ENCODE data around the gene FAM111B. TPM values are rescaled to one million over a fixed set of nuclear protein-coding genes. Genes with fewer than 3 reads are reported as not detected.

Gene FAM111B
- total RNA-seq, 1 experiment from 2014 or later: 23.6 TPM

DNA sequence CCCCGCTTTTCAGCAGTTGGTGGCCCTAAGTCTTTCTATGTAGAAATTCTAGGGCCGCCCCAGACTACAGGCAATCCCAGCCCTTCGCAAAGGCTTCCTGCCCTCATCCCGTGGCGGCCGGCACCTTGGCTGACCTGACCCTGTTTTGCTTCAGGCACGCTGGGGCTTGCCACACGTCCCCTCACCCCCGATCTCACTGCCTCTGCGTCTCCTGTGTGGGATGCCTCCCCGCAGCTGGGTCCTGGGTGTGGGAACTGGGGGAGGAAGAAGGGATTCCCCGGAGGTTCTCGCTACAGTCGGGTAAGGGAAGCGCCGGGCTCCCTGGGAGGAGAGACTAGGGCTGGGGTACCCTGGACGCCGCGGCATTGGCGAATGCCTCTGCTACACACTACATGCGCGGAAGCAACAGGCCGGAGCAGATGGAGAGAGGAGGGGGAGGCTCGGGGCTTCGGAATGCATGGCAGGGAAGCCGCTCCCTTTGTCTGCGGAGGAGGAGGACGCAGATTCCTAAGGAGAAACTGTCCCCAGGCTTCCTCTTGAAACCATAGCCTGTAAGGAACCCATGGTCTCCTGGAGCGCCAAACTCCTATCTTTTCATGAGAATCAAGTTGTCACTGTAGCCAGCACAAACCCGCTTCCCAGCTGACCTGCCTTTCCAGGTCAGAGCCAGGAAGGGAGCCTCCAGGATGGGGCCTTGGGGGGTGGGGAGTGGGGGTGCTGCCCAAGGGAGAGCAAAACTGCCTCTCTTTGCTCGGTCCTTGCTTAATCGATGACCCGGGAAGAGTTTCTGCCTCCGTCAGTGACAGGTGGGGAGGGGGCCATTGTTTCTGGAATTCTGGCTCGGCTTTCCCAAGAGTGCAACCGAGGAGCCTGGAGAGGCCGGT, 66.3 kb downstream of the FAM111B start:
- TF ChIP-seq, protein P1, sequence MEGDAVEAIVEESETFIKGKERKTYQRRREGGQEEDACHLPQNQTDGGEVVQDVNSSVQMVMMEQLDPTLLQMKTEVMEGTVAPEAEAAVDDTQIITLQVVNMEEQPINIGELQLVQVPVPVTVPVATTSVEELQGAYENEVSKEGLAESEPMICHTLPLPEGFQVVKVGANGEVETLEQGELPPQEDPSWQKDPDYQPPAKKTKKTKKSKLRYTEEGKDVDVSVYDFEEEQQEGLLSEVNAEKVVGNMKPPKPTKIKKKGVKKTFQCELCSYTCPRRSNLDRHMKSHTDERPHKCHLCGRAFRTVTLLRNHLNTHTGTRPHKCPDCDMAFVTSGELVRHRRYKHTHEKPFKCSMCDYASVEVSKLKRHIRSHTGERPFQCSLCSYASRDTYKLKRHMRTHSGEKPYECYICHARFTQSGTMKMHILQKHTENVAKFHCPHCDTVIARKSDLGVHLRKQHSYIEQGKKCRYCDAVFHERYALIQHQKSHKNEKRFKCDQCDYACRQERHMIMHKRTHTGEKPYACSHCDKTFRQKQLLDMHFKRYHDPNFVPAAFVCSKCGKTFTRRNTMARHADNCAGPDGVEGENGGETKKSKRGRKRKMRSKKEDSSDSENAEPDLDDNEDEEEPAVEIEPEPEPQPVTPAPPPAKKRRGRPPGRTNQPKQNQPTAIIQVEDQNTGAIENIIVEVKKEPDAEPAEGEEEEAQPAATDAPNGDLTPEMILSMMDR (IDR thresholded peaks at IDR 0.05): no peak
- TF ChIP-seq, protein P2, sequence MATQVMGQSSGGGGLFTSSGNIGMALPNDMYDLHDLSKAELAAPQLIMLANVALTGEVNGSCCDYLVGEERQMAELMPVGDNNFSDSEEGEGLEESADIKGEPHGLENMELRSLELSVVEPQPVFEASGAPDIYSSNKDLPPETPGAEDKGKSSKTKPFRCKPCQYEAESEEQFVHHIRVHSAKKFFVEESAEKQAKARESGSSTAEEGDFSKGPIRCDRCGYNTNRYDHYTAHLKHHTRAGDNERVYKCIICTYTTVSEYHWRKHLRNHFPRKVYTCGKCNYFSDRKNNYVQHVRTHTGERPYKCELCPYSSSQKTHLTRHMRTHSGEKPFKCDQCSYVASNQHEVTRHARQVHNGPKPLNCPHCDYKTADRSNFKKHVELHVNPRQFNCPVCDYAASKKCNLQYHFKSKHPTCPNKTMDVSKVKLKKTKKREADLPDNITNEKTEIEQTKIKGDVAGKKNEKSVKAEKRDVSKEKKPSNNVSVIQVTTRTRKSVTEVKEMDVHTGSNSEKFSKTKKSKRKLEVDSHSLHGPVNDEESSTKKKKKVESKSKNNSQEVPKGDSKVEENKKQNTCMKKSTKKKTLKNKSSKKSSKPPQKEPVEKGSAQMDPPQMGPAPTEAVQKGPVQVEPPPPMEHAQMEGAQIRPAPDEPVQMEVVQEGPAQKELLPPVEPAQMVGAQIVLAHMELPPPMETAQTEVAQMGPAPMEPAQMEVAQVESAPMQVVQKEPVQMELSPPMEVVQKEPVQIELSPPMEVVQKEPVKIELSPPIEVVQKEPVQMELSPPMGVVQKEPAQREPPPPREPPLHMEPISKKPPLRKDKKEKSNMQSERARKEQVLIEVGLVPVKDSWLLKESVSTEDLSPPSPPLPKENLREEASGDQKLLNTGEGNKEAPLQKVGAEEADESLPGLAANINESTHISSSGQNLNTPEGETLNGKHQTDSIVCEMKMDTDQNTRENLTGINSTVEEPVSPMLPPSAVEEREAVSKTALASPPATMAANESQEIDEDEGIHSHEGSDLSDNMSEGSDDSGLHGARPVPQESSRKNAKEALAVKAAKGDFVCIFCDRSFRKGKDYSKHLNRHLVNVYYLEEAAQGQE (IDR thresholded peaks at IDR 0.05; ENCODE audit: insufficient read depth in 1 of 2, low read depth in 2 of 2, low read length in 1 of 2): no peak
- TF ChIP-seq POLR2AphosphoS5 (IDR thresholded peaks at IDR 0.05; ENCODE audit: low read depth, low read length) (no peak), SIN3A (IDR thresholded peaks at IDR 0.05; ENCODE audit: borderline replicate concordance, insufficient read depth, low read depth, low read length) (no peak)
- peaks cover 7% of the 10 kb centered on the region for H3K4me1 ChIP-seq (ENCODE audit: control insufficient read depth, insufficient read depth, low read length)
- intact Hi-C loops (cut with micrococcal nuclease; ENCODE audit: unreplicated experiment) (no loop called here), in situ Hi-C loops (cut with HindIII; ENCODE audit: low pct_unique_long_range_greater_than_20kb, low sequenced_read_pairs) (no loop called here)
- BruUV-seq (replicated peaks): no TSS peak
- H3K36me3 ChIP-seq (ENCODE audit: control insufficient read depth, insufficient read depth, low read length): no peaks in the 10 kb centered on the region
- CTCF ChIA-PET: interaction anchor here (0.7 kb wide), 1 partner anchor 259 kb away, joined by 3 read pairs; no protein-coding TSS in a partner anchor
- H3K27me3 ChIP-seq (ENCODE audit: control insufficient read depth, insufficient read depth, low read length): peaks cover 12% of the 10 kb centered on the region
- no peak for ATAC-seq
- POLR2A ChIA-PET: no interaction called here
- H3K9me3 ChIP-seq (ENCODE audit: control insufficient read depth, insufficient read depth, low read depth, low read length): no peaks in the 10 kb centered on the region
- no peak for DNase-seq (ENCODE audit: low read depth, low spot score)
- H3K4me3 ChIP-seq (ENCODE audit: low read depth in 2 of 2, low read length in 2 of 2): peak overlapping the region; percentile 26 to 43; a peak in 3 of 4 replicates
- H3K27ac ChIP-seq (ENCODE audit: low read length): no peak overlapping the region

DNA sequence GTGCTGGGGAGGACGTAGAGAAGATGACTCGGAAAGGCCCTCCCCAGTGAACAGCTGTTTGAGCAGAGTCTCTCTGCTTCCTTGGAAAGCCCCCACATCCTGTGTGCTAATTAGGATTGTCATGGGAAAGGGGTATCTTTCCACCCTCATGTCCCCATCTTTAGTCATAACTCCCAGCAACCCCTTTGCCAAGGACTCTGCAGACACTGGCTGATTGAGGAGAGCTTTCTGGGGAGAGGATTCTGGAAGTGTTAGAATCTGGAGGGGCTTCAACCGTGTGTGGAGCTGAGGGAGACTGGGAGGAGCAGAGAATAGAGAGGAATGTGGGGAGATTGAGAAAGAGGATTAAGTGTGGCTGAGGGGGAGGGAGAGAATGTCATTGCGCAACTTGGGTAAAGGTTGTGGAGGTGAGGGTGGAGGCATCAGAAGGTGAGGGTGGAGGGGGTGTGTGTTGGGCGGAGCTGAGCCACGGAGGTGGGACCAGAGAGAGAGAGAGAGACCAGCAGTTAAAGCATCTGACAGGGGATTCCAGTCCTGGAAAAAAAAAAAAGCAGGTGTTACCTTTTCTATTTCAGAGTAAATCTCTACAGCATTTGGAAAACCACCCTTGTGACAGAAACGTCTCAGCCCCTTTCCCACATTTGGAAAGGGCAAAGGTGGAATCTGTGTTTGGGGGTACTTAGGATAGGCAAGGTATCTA, 67.1 kb downstream of the FAM111B start:
- no peak overlapping the region for H3K4me3 ChIP-seq (ENCODE audit: low read depth in 2 of 2, low read length in 2 of 2)
- DNase-seq (ENCODE audit: low read depth, low spot score): no peak
- no peak overlapping the region for H3K27ac ChIP-seq (ENCODE audit: low read length)
- BruUV-seq (replicated peaks): no TSS peak
- in situ Hi-C loops (cut with HindIII; ENCODE audit: low pct_unique_long_range_greater_than_20kb, low sequenced_read_pairs): no loop called here
- no peaks in the 10 kb centered on the region for H3K9me3 ChIP-seq (ENCODE audit: control insufficient read depth, insufficient read depth, low read depth, low read length)
- no peak for ATAC-seq
- H3K27me3 ChIP-seq (ENCODE audit: control insufficient read depth, insufficient read depth, low read length): peaks cover 12% of the 10 kb centered on the region
- no peaks in the 10 kb centered on the region for H3K36me3 ChIP-seq (ENCODE audit: control insufficient read depth, insufficient read depth, low read length)
- POLR2A ChIA-PET: no interaction called here
- TF ChIP-seq TCF7L2 (IDR thresholded peaks at IDR 0.05; ENCODE audit: low read depth, low read length): no peak
- no peak for TF ChIP-seq POLR2AphosphoS5 (IDR thresholded peaks at IDR 0.05; ENCODE audit: low read depth, low read length)
- no peak for TF ChIP-seq SIN3A (IDR thresholded peaks at IDR 0.05; ENCODE audit: borderline replicate concordance, insufficient read depth, low read depth, low read length)
- TF ChIP-seq, protein P2 (IDR thresholded peaks at IDR 0.05; ENCODE audit: insufficient read depth in 1 of 2, low read depth in 2 of 2, low read length in 1 of 2): no peak
- TF ChIP-seq, protein P1 (IDR thresholded peaks at IDR 0.05): no peak
- H3K4me1 ChIP-seq (ENCODE audit: control insufficient read depth, insufficient read depth, low read length): peaks cover 7% of the 10 kb centered on the region
- intact Hi-C loops (cut with micrococcal nuclease; ENCODE audit: unreplicated experiment): no loop called here
- CTCF ChIA-PET: interaction anchor here (1.1 kb wide), 1 partner anchor 17 kb away, joined by 3 read pairs; no protein-coding TSS in a partner anchor

All from Panc1 (cell line).